IPS-20b (cell line): ENCODE results near the gene TIGD4.

Source experiments
- H3K27ac ChIP-seq: one replicate; pipeline ENCODE4 v1.5.1; 2013; ENCODE audit warnings: low read length
- H3K27me3 ChIP-seq: 2 replicates; pipeline ENCODE4 v1.6.1; 2013; ENCODE audit warnings: mild to moderate bottlenecking, low read length, inconsistent platforms; ENCODE audit not compliant: insufficient read depth
- H3K36me3 ChIP-seq: 2 replicates; pipeline ENCODE4 v1.6.1; 2013; ENCODE audit warnings: low read depth, mild to moderate bottlenecking, inconsistent platforms, low read length, moderate library complexity; ENCODE audit not compliant: insufficient read depth
- H3K4me1 ChIP-seq: 2 replicates; pipeline ENCODE4 v1.6.1; 2013; ENCODE audit warnings: mild to moderate bottlenecking, control low read depth, inconsistent platforms, low read length, moderate library complexity; ENCODE audit not compliant: insufficient read depth
- H3K4me3 ChIP-seq: 2 replicates; pipeline ENCODE4 v1.5.1; 2013; ENCODE audit warnings: mild to moderate bottlenecking, low read length, inconsistent platforms
- H3K9ac ChIP-seq: 2 replicates; pipeline ENCODE4 v1.6.1; 2013; ENCODE audit warnings: low read depth, mild to moderate bottlenecking, inconsistent platforms, low read length, moderate library complexity
- H3K9me3 ChIP-seq: 2 replicates; pipeline ENCODE4 v1.6.1; 2013; ENCODE audit warnings: mild to moderate bottlenecking, low read depth, low read length, inconsistent platforms; ENCODE audit not compliant: insufficient read depth

The TIGD4 gene

DNA sequence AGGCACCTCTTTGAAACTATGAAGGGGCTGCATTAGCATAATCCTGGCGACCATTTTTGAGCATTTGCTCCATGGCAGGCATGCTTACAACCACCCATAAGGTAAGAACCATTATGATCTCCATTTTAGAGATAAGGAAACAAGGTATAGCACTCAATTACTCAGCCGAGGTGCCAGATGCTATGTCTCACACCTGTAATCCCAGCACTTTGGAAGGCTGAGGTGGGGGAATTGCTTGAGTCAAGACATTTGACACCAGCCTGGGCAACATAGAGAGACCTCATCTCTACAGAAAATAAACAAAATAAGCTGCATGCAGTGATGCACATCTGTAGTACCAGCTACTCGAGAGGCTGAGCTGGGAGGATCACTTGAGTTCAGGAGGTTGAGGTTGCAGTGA, 43.6 kb downstream of the TIGD4 start:
- H3K4me1 ChIP-seq = no peaks in the 10 kb centered on the region
- H3K27ac ChIP-seq = no peak overlapping the region
- H3K4me3 ChIP-seq = no peak overlapping the region
- no peaks in the 10 kb centered on the region for H3K9me3 ChIP-seq
- no peaks in the 10 kb centered on the region for H3K36me3 ChIP-seq
- H3K9ac ChIP-seq = no peak overlapping the region
- no peaks in the 10 kb centered on the region for H3K27me3 ChIP-seq

DNA sequence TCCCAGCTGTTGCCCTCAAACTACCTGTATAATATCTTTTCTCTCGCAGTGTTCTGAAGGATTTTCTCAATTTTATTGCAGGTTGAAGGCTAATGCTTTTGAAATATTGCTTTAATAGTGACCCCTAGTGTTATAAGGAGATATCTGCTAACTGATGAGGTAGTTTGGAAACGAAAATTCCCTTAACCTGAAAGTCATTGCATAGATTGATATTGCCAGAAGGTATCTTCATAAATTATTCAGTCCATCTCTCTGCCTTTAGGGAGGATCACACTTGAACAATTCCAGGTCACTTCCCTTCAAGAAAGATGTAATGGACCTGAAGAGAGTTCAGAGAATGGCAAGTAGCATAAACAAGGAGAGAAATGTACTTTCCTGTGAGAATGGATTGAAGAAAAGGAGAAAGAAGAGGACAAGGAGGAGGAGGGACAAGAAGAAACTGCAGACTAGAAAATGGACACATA, 44.1 kb downstream of the TIGD4 start:
- Histone ChIP-seq H3K9ac (no peak overlapping the region), H3K4me1 (no peaks in the 10 kb centered on the region), H3K27me3 (no peaks in the 10 kb centered on the region), H3K36me3 (no peaks in the 10 kb centered on the region), H3K9me3 (no peaks in the 10 kb centered on the region), H3K27ac (no peak overlapping the region), H3K4me3 (no peak overlapping the region)

DNA sequence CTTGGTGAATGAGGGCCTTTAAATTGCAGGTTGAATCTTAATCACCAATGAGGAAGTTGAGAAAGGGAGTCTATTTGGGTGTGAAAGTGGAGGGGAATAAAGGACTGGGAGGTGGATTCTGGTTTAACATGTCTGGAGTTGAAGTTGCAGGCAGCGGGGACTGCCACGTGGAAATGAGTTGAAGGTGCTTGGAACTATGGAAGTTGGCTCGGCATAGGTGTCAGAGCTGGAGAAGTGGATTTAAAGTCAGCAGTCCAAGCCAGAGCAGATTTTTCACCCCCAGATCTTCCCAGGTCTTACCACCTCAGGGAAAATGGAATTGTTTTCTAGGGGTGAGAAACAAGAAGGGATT, 44.9 kb downstream of the TIGD4 start:
- H3K36me3 ChIP-seq = no peaks in the 10 kb centered on the region
- H3K27ac ChIP-seq = no peak overlapping the region
- H3K27me3 ChIP-seq = no peaks in the 10 kb centered on the region
- H3K4me1 ChIP-seq = no peaks in the 10 kb centered on the region
- H3K9me3 ChIP-seq = no peaks in the 10 kb centered on the region
- H3K4me3 ChIP-seq = no peak overlapping the region
- no peak overlapping the region for H3K9ac ChIP-seq

DNA sequence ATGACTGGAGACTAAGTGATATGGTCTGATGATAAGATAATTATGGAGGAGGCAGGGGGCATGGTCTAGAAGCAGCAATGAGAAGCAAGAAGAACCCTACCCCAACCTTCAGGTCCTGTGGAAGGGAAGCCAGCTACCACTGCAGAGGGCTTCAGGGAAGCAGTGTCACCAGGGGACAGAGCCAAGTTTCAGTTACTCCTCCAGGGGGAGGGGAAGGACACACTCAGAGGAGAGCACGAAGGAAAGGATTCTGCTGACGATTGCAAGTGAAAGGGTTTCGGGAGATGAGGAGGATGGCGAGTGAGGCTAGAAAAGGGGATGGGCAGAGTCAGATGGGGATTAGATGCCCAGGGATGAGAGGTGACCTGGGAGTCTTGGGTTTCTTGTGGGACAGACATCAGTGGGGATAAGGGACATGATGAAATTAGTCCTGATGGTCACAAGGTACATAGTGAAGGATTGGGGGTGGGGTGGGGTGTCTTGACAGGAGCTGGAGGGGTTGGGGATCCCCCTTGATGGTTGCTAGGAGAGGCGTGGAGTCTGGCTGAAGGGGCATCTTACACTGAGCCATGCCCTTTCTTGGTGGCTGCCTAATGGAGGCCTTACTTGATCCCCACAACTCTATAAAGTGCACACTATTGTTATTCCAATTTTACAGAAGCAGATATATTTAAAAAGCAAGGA, 45.4 kb downstream of the TIGD4 start:
- Histone ChIP-seq H3K4me1 (no peaks in the 10 kb centered on the region), H3K27me3 (no peaks in the 10 kb centered on the region), H3K36me3 (no peaks in the 10 kb centered on the region), H3K9me3 (no peaks in the 10 kb centered on the region), H3K27ac (no peak overlapping the region), H3K4me3 (no peak overlapping the region), H3K9ac (no peak overlapping the region)

DNA sequence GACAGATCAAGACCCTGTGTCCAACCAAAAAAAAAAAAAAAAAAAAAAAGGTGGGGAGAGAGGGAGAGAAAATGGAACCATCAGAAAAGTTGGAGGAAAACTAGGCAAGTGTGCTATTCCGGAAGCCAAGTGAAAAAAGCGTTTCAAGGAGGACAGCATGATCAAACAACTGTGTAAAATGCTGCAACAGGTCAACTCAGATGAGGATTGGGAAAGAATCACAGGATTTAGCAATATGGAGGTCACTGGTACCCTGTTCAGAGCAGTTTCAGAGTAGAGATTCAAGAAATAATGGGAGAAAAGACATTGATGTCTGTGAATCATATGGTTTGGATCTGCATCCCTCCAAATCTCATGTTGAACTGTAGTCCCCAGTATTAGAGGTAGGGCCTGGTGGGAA, 47.5 kb downstream of the TIGD4 start:
- Histone ChIP-seq H3K9ac (no peak overlapping the region), H3K27ac (no peak overlapping the region), H3K27me3 (no peaks in the 10 kb centered on the region), H3K4me3 (no peak overlapping the region), H3K4me1 (no peaks in the 10 kb centered on the region), H3K36me3 (no peaks in the 10 kb centered on the region), H3K9me3 (no peaks in the 10 kb centered on the region)

- no peaks in the 10 kb centered on the region for H3K9me3 ChIP-seq
- no peak overlapping the region for H3K9ac ChIP-seq
- no peaks in the 10 kb centered on the region for H3K4me1 ChIP-seq
- no peaks in the 10 kb centered on the region for H3K27me3 ChIP-seq
- no peak overlapping the region for H3K27ac ChIP-seq
- no peak overlapping the region for H3K4me3 ChIP-seq
- H3K36me3 ChIP-seq = no peaks in the 10 kb centered on the region
Measured at GRCh38 chr4:152729466-152729865, 50.1 kb downstream of the TIGD4 start.

DNA sequence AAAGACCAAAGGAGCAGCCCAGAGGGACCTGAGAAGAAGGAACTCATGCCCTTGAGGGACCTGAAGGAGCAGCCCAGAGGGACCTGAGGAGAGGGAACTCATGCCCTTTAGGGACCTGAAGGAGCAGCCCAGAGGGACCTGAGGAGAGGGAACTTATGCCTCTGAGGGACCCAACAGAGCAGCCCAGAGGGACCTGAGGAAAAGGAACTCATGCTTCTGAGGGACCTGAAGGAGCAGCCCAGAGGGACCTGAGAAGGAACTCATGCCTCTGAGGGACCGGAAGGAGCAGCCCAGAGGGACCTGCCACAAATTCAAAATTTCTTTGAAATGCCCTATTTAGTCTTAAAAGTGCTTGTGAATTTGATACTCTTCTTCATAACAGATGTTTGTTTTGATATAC, 51.2 kb downstream of the TIGD4 start:
- Histone ChIP-seq H3K27me3 (no peaks in the 10 kb centered on the region), H3K9ac (no peak overlapping the region), H3K27ac (no peak overlapping the region), H3K4me1 (no peaks in the 10 kb centered on the region), H3K4me3 (no peak overlapping the region), H3K9me3 (no peaks in the 10 kb centered on the region), H3K36me3 (no peaks in the 10 kb centered on the region)

DNA sequence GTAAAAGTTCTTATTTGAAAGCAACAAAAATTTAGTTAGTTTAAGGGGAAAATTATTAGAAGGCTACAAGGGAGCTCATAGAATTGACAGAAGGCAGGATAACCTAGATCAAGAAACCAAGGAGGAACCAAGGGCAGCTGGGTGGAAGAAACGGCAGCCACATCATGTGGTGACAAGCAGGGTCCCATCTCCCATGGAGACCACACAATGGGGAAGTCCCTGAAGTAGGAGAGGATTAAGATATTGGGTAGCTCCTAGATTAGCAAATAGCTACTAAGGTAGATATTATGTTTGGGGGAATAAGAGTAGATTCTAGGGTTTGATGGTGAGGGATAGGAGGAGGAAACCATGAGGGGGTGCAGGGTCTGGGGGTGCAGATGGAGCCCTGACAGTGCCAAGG, 51.7 kb downstream of the TIGD4 start:
- H3K9me3 ChIP-seq = no peaks in the 10 kb centered on the region
- H3K27me3 ChIP-seq = no peaks in the 10 kb centered on the region
- H3K4me3 ChIP-seq = no peak overlapping the region
- no peak overlapping the region for H3K27ac ChIP-seq
- H3K9ac ChIP-seq = no peak overlapping the region
- H3K4me1 ChIP-seq = no peaks in the 10 kb centered on the region
- H3K36me3 ChIP-seq = no peaks in the 10 kb centered on the region

DNA sequence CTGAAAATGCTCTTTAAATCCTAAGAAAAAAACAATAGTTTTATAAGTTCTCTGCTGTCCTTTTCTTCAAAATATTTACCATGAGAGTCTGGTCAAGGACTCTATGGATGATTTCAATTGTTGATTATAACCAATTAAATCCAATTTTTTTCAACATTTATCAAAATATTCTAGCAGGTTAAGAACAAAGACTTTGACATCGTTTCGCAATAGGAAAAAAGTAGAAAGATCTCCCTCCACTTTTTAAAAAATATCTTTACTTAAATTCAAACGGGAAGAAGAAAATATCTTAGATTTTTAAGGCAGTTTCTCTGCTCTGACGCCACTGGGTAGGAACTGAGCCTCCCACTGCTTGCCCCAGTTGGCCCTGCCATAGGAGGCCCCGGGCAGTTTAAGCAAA, 55.0 kb downstream of the TIGD4 start:
- H3K36me3 ChIP-seq = no peaks in the 10 kb centered on the region
- H3K9ac ChIP-seq = no peak overlapping the region
- H3K4me1 ChIP-seq = peaks cover 6% of the 10 kb centered on the region; the same call in 1 of the 2 replicates
- H3K4me3 ChIP-seq = no peak overlapping the region
- no peaks in the 10 kb centered on the region for H3K27me3 ChIP-seq
- H3K9me3 ChIP-seq = no peaks in the 10 kb centered on the region
- H3K27ac ChIP-seq = no peak overlapping the region

DNA sequence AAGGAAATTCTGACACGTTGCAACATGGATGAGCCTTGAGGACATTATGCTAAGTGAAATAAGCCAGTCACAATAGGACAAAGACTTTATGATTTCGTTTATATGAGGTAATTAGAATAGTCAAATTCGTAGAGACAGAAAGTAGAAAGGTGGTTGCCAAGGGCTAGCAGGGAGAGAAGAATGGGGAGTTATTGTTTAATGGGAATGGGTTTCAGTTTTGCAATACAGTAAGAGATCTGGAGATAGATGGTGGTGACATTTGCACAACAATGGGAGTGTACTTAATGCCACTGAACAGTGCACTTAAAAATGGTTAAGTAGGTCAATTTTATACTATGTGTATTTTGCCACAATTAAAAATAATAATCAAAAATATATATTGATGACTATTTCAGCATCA, 56.3 kb downstream of the TIGD4 start:
- Histone ChIP-seq H3K9ac (no peak overlapping the region), H3K36me3 (no peaks in the 10 kb centered on the region), H3K9me3 (no peaks in the 10 kb centered on the region), H3K27me3 (no peaks in the 10 kb centered on the region), H3K4me3 (no peak overlapping the region), H3K27ac (no peak overlapping the region), H3K4me1 (peaks cover 8% of the 10 kb centered on the region; the same call in 1 of the 2 replicates)

- no peak overlapping the region for H3K9ac ChIP-seq
- no peaks in the 10 kb centered on the region for H3K27me3 ChIP-seq
- H3K27ac ChIP-seq = no peak overlapping the region
- H3K4me3 ChIP-seq = no peak overlapping the region
- H3K36me3 ChIP-seq = no peaks in the 10 kb centered on the region
- no peaks in the 10 kb centered on the region for H3K9me3 ChIP-seq
- peaks cover 10% of the 10 kb centered on the region; the same call in 1 of the 2 replicates for H3K4me1 ChIP-seq
Measured at GRCh38 chr4:152719801-152720556, 59.6 kb downstream of the TIGD4 start.
